HG03159 (cell line): ENCODE data around the gene SEC61G.

Source experiments
- ATAC-seq: cut with Tn5 transposase; IDR thresholded peaks from one replicate; pipeline ENCODE4 v1.9.1; 2021; ENCODE audit warnings: mild to moderate bottlenecking, moderate library complexity; ENCODE audit not compliant: unreplicated experiment

SEC61G gene

DNA sequence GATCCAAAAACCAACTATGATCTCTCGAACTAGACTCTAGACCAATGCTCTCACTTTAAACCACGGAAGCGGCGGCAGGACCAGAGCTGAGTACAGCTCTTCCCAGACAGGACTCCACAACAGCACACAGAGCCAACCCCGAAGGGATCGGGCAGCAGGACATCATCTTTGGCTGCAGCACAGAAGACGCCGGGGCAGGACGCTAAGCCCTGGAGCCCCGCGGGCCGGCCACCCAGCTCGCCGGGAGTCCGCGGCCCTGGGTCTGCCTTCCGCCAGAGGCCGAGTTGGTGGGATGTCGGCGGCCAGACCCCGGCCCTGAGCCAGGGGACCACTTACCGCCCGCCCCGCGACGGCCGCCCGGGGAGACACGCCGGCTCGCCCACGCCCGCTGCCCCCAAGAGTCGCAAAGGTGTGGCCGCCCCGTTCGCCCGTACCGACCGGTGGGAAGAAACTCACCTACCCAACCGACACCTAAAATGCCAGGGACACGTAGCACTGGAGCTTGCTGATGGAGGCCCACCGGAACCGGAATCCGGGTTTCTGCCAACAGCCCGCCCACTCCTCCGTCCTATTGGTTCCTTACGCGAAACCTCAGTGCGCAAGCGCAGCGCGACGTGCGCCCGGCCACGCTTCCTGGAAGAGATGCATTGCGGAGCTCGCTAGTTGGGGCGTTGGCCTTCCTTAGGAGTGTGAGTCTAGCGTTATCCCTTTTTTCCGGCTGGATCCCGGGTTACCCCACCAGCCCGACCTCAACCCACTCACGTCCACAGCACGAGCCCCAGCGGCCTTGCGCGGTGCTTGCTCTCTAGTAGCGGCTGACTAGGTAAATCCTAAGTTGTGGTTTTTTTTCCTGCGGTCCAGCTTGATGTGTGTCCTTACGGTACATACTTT lies at the start of gene SEC61G:
Gene SEC61G (minus strand): TSS at position 510 of the 891 bp plus-strand sequence. CDS start 1,623 bp downstream, outside the sequence.
- ATAC-seq, result peak; percentile 97

DNA sequence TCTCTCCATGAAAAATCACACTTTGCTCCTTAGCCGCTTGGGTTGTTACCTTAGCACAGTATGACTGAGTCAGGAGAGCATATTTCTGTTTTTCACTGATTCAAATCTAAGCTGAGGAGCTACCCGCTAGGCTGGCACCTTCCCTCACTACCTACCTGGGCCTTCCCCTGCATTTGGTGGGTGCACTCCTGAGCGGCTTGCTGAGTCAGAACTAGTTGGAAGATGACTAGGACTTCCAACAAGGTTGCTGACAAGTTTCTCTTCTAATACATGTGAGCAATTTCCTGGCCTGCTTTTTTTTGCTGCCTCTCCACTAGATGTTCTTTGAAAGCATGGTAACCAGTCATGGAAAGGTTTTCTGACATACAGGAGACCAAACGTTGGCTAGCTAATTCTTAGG lies 43.8 kb upstream of the SEC61G start:
- ATAC-seq, result no peak

DNA sequence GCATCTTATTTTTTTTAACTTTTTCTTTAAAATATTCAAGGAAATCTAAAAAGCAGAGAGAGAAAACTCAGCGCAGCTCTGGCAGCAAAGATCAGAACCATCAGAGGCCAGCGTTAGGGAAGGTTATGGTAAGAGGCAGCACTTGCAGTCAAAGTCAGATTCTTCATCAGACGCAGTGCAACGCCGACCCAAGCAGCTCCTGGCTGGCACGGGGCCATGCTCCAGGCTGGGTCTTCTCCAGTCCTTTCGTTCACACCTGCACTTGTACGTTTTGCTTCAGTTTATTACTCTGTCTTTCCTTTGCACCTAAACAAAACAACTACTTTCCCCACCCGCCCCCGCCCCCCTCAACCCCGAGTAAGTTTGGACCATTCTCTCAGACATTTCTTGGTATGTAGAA lies 43.1 kb upstream of the SEC61G start:
- ATAC-seq, result no peak

DNA sequence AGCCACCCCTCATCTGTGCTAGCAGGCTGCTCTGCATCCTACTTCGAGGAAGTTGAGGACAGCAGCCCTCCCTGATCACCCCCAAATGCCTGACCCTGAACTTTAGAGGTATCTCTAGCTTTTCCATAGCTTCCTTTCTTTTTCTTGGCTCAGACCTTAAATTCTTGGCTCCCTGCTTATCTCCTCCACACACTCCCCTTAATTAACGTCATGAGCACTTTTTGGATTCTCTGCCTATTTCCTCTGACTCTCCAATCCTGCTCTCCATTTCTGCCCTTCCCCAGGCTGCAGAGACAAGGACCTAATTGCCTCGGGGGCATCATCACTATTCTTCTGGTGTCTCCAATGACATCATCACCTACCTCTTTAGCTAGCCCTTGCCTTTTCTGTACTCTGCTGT lies 40.8 kb upstream of the SEC61G start:
- ATAC-seq, result no peak

DNA sequence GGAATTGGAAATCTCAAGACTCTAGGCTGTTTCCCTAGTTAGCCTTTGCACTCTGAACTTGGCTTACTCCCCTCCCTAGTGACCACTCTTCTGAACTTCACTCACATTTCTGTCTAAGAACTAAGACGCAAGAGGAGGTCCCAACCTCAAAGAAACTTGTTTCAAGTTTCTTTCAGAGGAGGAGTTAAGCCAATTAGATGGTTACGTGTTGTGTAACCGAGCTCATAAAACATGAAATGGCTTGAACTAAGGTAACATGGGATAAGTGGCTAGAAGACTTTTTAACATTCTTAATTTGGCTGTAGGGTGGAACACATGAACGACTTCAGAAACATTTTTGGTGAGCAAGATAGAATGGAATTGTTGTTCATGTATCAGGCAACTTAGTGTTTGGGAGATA lies 39.5 kb upstream of the SEC61G start:
- no peak for ATAC-seq

DNA sequence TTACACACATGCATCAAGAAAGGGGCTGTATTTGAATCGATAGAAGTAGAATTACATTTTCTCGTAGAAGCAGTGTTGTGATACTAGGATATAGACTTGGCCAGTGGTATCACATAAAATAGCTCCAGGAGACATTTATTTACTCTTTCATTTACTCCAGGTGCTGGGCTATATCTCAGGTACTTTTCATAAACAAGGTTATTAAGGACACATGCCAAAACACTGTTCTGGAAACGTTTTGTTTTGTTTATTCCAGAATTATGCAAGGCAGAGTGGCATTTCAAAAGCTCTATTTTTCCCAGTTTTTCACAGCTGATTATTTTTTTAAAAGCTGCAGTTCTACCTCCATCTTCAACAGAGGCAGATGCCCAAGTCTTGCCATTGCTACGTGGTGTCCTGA lies 37.8 kb upstream of the SEC61G start:
- no peak for ATAC-seq

DNA sequence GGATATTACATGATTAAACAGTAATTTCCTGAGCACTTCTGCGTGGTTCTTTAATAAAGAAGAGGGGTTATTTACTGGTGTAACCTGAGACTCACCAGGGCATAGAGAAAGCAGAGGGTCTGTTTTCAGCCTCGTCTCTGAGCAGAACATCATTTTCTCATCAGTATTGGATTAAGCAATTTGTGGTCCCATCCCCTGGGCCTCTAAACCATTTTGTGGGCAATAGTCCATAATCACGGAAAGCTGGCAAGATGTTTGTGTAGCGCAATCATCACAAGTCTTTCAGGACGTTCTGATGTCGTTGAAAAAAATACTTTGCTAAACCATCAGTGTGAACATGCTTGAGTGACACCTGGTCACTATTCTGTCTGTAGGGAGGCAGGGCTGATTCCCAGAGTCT lies 37.1 kb upstream of the SEC61G start:
- no peak for ATAC-seq

DNA sequence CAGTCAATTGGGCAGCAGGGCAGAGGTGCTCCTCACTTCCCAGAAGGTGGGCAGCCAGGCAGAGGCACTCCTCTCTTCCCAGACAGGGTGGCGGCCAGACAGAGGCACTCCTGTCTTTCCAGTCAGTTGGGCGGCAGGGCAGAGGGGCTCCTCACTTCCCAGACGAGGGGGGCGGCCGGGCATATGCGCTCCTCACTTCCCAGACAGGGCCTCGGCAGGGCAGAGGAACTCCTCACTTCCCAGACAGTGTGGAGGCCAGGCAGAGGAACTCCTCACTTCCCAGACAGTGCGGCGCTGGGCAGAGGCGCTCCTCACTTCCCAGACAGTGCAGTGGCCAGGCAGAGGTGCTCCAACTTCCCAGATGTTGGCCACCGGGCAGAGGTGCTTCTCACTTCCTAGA lies 33.4 kb upstream of the SEC61G start:
- no peak for ATAC-seq

DNA sequence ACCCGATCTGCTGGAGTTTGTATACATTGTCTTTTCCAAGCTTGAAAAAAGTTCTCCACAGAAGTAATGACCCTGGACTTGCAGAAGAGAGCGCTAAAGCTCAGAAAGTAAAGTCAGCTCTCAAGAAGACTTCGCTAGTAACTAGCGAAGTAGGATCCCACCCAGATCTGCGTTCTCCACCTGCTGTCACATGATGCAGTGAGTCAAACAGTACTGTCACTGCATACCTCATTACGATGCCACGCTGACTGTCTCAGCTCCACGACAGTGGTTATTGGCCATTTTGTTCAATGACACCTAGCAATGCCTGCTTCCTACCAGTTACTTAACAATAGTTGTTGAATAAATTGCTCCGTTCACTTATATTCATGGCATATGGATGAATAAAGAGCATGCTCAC lies 29.7 kb upstream of the SEC61G start:
- peak; percentile 78 for ATAC-seq

DNA sequence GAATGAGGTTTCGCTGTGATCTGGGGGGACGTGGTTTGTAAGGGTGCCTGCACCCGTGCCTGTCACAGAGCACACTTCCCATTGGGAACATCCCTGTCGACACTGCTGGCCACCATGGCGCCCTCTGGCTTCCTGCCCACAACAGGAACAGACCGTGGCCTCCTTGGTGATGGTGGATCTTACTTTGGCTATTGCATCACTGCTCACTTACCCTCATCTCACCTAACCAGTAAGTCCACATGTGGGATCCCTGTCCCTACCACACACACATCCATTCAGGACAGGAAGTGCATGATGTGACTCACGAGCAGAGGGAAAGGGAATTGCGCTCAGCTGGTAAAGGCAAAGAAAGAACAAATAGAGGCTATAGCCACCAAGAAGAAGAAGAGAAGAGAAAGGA lies 26.2 kb upstream of the SEC61G start:
- ATAC-seq, result no peak

DNA sequence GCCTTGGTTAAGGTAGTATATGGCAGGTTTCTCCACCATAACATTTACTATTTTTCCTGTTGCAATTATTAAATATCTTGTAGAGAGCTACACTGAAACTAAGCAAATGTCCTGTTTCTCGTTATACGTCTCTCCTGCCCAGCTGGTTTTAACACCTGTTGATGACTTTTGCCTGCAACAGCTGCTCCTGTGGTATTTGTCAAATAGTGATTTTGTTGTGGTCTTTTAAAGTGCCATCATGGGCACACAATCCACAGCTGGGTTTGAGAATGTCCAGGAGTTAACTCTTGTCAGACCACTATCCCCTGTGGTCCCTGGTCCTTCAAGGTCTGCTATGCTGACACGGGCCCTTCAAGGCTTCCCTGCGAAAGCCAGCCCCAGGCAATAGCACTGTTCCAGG lies 24.9 kb upstream of the SEC61G start:
- no peak for ATAC-seq

DNA sequence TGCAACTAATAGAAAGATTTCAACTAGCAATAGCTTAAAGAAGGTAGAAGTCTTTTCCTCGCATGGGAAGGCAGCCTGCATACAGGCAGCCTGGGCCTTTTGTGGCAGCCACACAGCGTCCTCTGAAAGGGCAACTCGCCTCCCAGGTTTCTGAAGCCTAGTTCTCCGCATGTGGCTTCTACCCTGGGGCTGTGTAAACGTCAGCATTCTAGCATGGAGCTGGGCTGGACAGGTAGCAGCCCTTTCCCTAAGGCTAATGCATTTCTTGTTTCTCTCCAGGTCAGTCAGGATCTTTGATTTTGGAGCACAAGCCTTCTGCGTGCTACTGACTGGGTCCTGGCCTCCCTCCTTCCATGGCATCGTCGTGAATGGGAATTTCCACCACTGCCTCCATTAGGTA lies 23.8 kb upstream of the SEC61G start:
- ATAC-seq, result no peak

DNA sequence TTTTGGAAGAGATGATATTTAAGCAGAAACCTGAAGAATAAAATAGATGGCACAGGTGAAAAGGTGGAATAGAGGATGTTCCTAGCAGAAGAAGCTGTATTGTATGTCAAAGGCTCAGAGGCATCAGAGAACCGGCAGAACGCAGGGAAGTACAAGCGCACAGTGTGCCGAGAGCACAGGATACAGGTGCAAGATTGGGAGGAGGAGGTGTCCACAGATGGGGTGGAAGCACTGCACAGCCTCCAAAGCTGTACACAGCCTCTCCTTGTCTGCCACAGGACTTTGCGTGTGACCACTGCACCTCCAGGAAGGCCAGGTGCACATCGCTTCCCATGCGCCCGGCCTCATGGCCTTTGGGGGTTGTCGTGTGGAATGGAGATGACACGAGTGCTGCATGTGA lies 23.3 kb upstream of the SEC61G start:
- no peak for ATAC-seq

DNA sequence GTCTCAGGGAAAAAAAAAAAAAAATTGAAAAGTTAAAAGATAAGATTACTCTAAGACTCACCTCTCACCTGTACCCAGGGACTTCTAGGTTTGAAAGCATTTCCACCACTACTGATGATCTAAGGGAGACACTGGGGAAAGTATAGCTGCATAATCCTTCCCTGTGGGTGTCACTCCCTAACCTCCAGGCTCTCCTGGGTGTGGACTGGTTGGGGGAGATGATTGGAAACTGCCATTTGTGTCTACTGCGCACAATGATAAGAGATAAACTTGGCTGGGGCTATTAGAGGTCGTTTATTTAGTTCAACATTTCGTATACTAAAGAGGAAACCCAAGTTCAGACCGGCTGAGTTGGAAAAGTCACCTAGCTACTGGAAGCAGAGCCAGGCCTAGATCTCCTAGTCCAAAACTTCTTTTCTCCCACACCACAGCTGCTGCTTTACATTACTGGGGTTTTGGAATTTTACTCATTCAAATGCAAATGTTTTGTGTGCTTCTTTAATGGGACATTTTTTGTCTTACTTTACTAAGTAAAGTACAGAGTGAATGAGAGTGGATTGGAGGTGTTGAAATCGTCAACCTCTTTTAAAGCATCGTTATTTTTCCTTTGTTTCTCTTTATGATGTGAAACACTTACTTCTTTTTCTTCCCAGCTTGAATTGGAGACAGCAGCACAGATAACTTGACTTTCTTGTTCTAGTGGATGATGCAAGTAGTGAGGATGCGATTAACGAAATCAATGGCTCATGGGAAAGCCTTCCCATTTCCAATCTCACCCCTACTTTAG lies 22.3 kb upstream of the SEC61G start:
- ATAC-seq, result no peak

DNA sequence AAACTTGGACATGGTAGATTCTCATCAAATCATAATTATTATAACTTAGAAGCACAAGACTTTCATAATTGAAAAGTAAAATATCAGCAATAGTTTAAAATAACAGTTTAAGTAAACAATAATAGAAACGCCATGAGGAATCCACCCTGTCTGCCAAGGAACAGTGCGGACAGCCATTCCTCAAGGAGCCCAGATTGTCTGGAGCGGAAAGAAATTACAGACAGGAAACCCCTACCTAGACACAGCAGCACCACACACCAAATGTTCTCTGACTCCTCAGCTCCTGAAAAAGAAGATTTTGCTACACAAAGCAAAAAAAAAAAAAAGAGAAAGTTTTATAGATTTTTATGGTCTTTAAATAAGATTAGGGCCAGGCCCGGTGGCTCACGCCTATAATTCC lies 21.5 kb upstream of the SEC61G start:
- ATAC-seq, result no peak

DNA sequence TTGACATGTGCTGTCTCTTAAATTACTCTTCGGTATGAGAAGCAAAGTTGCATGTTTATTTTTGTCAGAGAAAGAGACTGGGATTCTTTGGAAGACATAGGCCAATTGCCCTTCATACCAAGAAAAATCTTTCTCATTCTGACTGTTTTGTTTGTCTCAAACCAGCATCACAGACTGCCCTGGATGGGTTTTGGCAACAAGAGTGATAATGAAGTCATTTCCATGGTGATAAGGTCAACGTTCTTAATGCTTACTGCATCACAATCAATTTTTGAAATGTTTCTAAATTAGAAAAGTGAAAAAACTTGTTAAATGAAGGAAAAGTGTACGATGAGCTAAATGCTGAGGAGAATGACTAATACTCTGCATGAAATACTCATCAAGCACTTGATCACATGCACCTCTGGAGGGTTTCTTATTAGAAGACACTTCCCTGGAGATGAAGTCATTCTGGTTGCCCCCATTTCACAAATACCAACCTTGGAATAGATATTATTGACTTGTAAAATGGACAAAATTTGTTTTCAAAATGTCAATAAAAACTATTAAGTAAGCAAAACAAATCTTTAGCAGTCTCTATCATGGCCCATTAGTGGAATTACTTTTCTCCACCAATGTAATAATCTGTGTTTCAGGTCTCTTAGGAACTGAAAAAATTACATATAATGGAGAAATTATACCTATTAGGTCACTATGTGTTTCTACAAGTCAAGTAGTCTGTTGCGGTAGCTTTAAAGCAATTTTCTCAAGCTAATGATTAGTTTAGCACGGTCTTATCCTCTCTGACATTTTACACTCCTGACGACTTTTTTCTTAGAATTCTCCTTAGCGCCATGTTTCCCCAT lies 19.9 kb upstream of the SEC61G start:
- ATAC-seq, result no peak

DNA sequence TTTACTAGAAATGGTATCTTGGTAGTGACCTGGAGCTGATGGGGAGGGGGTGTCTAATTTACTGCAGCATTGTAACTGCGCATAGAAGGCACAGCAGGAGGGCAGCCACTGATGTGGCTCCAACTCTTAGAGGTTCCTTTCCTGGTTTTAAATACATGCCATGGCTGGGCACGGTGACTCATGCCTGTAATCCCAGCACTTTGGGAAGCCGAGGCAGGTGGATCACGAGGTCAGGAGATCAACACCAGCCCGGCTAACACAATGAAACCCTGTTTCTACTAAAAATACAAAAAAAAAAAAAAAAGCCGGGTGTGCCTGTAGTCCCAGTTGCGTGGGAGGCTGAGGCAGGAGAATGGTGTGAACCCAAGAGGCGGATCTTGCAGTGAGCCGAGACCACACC lies 19.2 kb upstream of the SEC61G start:
- no peak for ATAC-seq

DNA sequence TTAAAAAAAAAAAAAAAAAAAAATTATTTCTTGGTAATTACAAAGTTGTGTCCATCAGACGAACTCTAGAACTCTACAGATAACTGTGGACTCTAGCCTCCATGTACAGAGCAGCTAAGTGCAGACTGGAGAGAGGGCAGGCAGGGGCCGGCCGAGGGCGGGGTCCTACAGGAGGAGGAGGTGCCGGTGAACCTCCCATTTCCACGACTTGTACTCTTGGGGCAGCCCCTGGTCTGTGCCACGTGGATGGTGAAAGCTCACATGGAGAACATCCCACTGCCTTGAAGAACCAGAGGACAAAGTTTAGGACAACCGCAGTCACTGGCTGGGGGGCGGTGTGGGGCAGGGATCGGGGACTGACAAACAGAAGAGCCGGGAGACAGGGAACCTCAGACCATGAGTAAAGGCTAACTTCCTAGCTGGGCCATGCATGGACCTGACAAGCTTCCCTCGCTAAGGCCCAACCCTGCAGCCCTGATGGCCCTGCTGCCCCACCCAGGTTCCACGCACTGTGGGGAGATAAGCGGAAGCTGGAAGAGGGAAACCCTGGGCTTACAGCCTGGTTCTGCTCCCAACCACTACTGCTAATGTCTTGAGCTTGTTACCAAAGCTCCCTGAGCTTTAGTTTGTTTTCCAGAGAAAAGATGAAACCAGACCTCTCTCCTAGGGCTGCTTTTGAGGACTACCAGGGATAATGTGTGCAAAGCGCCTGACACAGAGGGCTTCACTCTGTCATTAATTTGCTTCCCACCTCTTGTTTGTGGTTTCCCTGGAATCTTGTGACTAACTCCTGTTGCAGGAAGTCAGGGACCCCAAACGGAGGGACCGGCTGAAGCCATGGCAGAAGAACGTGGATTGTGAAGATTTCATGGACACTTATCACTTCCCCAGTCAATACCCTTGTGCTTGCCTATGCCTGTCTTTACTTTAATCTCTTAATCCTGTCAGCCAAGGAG lies 16.1 kb upstream of the SEC61G start:
- ATAC-seq, result no peak

DNA sequence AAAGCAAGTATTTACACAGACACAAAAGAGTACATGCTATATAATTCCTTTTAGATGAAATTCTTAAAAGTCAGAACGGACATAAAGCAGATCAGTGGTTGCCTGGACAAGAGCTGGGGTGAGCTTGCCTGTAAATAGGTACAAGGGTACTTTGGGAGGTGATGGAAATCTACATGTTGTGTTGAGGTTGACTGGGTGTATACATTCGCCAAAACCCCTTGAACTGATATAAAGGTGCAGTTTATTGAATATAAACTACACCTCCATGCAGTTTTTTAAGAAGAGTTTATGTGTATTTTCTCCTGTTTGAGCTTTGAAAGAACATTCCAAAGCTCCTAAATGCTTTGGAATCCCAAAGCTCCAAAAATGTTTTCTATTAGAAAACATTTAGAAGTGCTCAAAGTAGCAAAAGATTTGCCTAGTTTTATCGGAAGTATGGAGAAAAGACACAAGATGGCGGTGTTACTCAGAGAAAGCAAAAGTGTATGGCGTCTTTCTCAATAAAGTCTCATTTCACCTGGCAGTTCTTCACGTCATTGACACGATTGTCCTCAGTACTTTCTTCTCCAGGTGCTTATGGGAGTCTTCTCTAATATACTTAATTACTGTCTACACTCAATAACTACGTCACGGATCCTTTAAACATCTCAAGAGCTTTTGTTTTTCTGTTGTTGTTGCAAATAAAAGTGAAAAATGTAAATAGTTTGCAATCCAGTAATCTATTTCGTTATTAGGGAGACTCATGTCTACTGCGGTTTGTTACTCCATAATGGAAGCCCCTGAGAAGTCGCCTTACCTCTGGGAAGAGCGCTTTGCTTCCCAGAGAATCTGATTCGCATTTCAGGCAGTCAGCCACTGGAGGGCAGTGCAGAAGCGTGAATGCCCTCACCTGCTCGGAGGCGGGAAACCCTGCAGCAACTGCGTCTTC lies 14.7 kb upstream of the SEC61G start:
- peak; percentile 88 for ATAC-seq
